Urothelium cell line (cell line): ENCODE measurements around the gene C16orf74.

Experiments
- DNase-seq: peaks from one replicate; pipeline ENCODE4 v3.0.0; 2011; ENCODE audit warnings: low spot score, mixed read lengths
- FAIRE-seq: peaks from 2 replicates; lab custom pipeline; 2011; peaks lifted over from hg19 to GRCh38; lab: Jason Lieb, UNC

The C16orf74 gene

GRCh38 chr16:85659805-85660511 is 90.9 kb downstream of the C16orf74 start:
- peak; percentile 81 for DNase-seq
- peak; percentile 70 for FAIRE-seq

GRCh38 chr16:85659336-85659735 is 91.6 kb downstream of the C16orf74 start:
- FAIRE-seq (no peak), DNase-seq (no peak)

- FAIRE-seq (no peak), DNase-seq (no peak)
Observed at GRCh38 chr16:85658504-85659326, 92.2 kb downstream of the C16orf74 start.

- no peak for FAIRE-seq
- no peak for DNase-seq
Observed at GRCh38 chr16:85657996-85658395, 92.9 kb downstream of the C16orf74 start.
